ENCODE measurements around the gene SELENOI.
"Not testable (repeated sequence)": the region's sequence is repeated elsewhere in the genome, so short reads cannot be mapped to it uniquely, and the experiment has no call there.

The SELENOI gene

DNA sequence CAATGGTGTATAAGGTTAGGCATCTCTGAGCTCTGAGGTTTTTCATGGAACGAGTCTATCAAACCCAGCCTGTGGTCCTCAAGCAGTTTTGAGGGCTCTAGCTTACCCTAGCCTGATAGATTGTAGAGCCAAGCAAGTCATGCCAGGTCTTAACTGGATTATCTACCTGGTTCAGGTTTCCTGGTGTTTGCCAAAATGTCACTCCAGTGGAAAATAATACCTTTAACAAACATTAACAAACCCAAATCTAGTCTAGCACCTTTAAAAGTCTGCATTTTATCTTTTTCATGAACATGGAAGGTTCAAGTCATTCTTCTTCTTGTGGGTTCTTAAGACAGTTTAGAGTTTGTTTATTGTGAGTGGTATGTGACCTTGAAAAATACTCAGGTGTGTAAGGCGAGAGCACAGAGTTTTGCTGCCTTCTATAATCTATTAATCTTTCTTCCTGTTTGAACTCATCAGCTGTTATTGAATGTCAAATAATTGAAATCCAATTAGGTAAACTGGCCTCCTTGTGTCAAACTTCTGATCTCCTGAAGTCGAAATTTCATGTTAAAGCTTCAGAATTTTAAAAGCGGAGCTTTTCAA, 14.0 kb downstream of the SELENOI start:
- DNase-seq = no peak

GRCh38 chr2:26363323-26363722, 17.4 kb downstream of the SELENOI start:
- DNase-seq = no peak

DNA sequence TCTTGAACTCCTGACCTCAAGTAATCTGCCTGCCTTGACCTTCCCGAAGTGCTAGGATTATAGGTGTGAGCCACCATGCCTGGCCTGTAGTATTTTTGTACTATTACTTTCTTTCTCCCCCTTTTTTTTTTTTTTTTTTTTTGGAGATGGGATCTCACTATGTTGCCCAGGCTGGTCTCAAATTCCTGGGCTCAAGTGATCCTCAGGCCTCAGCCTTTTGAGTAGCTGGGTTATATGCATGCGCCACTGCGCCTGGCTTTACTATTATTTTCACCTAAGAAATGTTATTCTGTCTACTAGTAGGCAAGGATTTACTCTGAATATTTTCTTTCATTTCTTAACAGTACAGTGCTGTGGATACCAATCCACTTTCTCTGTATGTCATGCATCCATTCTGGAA, 18.0 kb downstream of the SELENOI start:
- DNase-seq = no peak

DNA sequence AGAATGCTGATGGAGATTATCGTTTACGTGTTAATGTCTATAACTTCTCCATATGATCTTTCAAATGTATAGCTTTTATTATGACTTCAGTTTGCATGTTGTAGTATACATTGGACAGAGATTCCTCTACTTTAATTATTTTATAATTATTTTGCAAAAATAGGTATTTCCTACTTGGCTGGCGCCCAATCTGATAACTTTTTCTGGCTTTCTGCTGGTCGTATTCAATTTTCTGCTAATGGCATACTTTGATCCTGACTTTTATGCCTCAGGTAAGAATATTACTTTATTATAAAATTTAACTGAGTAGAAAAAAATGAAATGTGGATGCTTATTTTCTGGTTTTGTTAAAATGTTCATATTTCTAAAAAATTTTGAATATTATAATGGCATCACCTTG, 18.7 kb downstream of the SELENOI start:
- DNase-seq = no peak

GRCh38 chr2:26366957-26367356, 21.0 kb downstream of the SELENOI start:
- no peak for DNase-seq

DNA sequence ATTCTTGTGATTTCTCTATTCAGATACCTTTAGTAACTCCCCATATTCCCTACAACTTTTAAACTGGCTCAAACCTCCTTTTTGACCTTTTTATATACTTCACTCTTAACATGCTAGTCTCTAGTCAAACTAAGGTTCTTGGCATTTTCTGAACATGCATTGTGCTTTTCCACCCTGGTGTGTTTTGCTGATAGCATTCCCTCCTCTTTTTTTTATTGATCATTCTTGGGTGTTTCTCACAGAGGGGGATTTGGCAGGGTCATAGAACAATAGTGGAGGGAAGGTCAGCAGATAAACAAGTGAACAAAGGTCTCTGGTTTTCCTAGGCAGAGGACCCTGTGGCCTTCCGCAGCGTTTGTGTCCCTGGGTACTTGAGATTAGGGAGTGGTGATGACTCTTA, 23.7 kb downstream of the SELENOI start:
- DNase-seq = not testable (repeated sequence)

GRCh38 chr2:26370909-26371308, 25.0 kb downstream of the SELENOI start:
- not testable (repeated sequence) for DNase-seq

GRCh38 chr2:26376799-26377198, 30.9 kb downstream of the SELENOI start:
- DNase-seq = no peak

GRCh38 chr2:26380281-26380680, 34.3 kb downstream of the SELENOI start:
- no peak for DNase-seq

DNA sequence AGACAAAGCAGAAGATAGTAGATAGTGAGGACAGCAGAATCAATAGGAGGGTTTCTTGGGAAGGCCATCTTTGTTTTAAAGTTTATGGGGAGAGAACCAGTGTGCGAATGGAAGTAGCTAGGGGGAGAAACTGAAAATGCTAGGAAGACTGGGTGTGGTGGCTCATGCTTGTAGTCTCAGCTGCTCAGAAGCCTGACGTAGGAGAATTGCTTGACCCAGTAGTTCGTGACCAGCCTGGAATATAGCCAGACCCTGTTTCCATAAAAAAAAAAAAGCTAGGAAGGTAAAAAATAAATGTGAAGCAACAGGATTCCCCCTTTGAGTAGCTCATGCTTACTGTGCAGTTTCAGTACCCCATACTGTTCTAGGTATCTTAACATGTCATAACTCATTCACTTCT, 36.6 kb downstream of the SELENOI start:
- DNase-seq = no peak

DNA sequence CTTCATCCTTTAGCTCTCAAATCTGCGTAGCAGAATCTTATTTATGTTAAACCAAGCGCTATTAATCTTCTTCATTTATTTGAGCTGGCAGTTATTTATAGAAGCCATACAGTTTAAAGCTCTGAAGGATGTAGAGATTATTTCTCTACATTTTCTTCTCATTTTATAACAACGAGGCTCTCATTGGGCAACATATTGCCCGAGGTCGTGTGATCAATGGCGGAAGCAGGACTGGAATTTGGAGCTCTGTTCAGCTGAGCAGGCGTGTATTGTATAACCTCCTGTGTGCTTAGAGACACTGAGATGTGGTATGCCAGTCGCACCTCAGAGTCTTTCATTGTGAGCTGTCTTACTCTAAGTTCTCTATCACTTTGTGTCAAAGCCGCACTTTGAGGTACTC, 38.2 kb downstream of the SELENOI start:
- no peak for DNase-seq

DNA sequence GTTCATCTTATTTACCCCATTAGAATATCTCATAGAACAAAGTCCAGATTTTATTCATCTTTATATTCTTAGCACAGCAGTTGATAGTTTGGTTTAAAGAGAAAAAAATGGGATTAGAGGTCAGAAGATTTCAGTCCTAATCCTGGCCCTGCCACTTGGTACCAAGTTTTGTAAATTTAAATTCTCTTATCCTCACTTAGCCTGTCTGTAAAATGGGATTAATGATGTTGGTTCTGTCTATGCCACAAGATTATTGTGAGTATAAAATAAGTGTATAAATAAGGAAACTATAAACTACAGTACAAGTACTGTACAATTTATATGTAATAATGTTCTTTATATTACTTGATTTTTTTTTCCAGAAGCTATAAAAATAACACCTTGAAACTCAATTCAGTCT, 38.7 kb downstream of the SELENOI start:
- no peak for DNase-seq

DNA sequence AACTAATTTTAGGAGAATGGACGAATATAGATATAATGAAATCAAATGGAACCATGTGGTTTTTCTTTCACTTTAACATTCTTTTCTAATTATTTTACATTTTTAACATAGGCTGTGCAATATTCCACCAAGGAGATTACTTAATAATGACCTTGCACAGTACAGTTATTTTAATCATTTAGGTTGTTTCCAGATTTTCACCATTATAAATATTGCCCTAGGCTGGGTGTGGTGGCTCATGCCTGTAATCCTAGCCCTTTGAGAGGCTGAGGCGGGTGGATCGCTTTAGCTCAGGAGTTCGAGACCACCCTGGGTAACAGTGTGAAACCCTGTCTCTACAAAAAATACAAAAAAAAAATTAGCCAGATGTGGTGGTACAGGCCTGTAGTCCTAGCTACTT, 41.2 kb downstream of the SELENOI start:
- DNase-seq = no peak

DNA sequence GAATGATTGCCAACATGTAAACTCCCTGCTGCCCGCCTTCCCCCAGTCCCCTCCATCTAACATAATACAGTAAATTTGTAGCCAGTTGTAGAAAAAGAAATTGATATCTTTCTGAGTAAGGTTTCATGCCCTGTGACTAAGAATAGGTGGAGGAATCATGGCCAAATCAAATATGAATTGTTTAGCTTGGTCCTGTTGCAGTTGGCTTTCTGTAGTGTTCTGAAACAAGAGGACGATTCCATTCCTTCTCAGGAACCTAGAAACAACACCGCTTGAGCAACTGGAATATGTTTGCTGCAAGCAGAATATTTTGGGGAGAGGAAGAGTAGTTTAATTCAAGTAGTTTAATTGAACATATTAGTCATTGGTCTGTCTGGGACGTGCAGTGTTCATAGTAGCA, 48.8 kb downstream of the SELENOI start:
- no peak for DNase-seq

DNA sequence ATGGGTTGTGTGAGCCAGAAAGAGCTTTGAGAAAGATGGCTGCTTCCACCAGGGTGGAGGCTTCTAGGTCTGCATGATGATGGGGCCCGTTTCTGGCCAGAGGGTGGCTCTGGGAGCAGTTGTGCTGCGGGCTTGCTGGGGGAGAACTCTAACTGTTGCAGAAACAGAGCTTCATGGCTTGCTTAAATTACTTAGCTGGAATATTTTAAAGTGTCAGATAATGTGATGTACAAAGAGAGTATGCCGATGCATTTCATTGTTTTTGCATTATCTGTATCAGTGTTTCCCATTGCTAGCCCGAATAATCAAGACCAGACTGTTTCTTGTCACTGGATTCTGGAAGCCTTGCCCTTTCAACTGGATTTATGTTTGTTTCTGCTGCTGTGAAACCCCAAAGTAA, 49.5 kb downstream of the SELENOI start:
- DNase-seq = no peak

DNA sequence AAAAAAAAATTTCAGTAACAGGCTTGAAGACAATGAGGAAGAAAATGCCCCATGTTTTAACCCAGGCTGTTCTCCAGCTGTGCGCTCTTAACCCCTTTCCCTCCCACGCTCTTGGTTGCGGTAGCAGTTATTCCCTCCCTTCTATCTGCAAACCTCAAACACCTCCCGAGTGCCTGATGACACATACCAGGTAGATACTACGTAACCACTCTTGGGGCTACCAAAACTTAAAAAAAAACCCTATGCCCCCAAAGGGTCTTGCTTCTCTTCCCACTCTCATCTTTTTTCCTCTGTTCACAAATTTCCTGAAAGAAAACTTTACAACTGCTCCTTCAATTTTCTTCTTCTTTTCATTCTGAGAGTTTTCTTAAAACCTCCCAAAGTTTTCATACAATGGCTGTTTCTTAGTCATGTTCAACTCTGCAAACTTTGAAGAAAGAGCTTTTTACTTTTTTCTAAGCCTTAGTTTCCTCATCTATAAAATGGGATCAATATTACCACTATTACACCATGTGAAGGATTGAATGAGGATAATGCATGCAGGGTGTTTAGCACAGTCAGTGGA, 50.9 kb downstream of the SELENOI start:
- DNase-seq = no peak

DNA sequence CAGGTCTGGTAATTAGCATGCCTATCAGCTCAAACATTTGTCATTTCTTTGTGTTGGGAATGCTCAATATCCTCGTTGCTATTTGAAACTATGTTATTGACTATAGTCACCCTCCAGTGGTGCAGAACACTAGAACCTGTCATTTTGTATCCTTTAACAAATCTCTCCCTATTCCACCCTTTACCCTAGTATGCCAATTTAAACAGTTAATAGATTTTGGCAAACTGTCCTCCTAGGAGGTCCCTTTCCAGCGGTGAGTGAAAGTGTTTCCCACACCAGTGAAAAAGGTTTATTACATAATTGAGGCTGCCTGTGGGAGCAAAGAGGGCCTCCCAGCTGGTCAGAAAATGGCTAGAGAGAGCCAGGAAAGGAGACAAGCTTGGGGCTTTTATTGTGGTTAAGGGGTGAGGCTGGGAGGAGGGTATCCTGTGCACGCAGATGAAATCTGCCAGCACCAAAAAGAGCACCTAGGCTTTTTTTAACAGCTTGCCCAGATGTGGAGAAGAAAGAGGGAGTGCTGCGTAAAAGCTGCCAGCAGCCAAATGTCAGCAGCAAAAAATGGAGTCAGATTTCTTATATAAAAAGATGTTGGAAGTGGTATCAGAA, 53.9 kb downstream of the SELENOI start:
- no peak for DNase-seq

DNA sequence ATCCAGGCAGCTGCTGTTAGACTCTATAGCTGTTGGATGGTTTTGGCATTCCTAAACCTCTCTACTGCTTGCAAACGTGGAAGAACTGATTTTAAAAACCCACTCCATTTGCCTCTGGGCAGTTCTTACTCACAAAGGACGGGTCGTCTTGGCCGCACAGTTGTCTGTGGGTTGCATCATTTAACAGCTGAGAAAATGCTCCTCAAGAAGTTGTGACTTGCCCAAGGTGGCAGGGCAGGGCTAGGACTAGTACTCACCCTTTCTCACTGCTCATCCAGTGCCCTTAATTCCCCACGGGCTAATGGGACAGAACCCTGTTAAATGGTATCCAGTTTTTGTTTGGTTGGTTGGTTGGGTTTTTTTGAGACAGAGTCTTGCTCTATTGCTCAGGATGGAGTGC, 54.8 kb downstream of the SELENOI start:
- DNase-seq = no peak

- peak; percentile 85 for DNase-seq
Measured at GRCh38 chr2:26401739-26402541, 56.0 kb downstream of the SELENOI start, which contains the start of gene DRC1. Gene DRC1 (plus strand): TSS chr2:26401920. CDS start chr2:26401990, 70 bp downstream.

- no peak for DNase-seq
Measured at GRCh38 chr2:26407526-26407925, 61.6 kb downstream of the SELENOI start.

DNA sequence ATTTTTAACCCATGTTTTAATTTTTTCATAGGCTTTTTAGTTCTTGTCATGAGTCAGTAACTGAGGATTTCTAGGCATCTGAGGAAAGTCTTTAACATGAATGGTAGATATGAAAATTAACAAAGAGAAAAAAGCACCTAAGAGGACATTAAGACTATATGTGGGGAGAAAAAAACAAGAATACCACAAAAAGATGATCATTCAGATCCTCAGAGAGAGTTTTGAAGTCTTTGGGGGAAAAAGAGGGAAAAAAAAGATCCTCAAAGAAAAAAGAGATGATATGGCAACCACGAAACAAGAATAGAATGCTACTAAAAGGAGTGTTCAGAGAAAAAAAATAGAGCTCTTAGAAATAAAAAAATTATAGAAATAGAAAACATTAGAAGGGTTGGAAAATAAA, 63.8 kb downstream of the SELENOI start:
- DNase-seq = no peak

DNA sequence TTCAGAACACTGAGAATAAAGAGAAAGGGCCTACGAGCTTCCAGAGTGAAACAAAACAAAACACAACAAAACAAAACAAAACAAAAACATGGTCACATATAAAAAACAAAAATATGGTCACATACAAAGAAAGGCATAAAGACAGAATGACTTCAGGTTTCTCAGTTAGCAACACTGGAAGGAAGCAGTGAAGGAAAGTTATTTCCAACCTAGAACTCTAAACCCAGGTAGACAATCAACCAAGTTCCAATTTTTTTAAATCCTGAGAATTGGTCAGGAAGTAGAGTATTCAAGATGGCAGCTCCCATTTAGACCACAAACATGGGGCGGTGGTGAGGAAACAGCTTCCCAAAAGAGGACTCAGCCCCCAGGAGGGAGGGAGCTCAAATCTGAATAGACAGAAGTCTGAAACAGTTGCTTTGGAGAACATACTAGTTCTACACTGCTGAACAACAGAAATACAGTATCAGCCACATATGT, 64.9 kb downstream of the SELENOI start:
- no peak for DNase-seq

GRCh38 chr2:26411419-26411818, 65.5 kb downstream of the SELENOI start:
- DNase-seq = no peak

Data from right forelimb (tissue), 1 donor.